ENCODE measurements around the gene LMBRD1.

The LMBRD1 gene

GRCh38 chr6:69792292-69792691 lies 4.5 kb downstream of the LMBRD1 start:
- peak; percentile 12 for DNase-seq
- no peak overlapping the region for H2BK12ac ChIP-seq (ENCODE audit: low read length in 2 of 2)
- H3K14ac ChIP-seq (ENCODE audit: low read length in 2 of 2) = no peak overlapping the region
- H3K27ac ChIP-seq (ENCODE audit: low read length, poor library complexity, severe bottlenecking) = no peak overlapping the region
- H4K91ac ChIP-seq (ENCODE audit: low read length) = no peak overlapping the region
- H2AFZ ChIP-seq (ENCODE audit: low read depth, low read length) = no peak overlapping the region
- H3K9ac ChIP-seq (ENCODE audit: low read length) = no peak overlapping the region
- no peak overlapping the region for H4K8ac ChIP-seq (ENCODE audit: low read length)
- H3K36me3 ChIP-seq (ENCODE audit: control insufficient read depth in 1 of 2, insufficient read depth in 2 of 2, low read depth in 1 of 2, low read length in 2 of 2) = peaks cover 0 to 22% of the 10 kb centered on the region in 2 experiments
- H2AK5ac ChIP-seq (ENCODE audit: low read length, severe bottlenecking) = no peak overlapping the region
- H3K4me3 ChIP-seq (ENCODE audit: insufficient read depth in 1 of 2, low read depth in 1 of 2, low read length in 2 of 2) = no peak overlapping the region
- no peak overlapping the region for H3K4me2 ChIP-seq (ENCODE audit: low read length, poor library complexity, severe bottlenecking)
- H3K79me1 ChIP-seq (replicated peaks; ENCODE audit: low read length, poor library complexity, severe bottlenecking) = peaks cover 17% of the 10 kb centered on the region
- H3K4me1 ChIP-seq (ENCODE audit: control insufficient read depth, insufficient read depth, low read depth, low read length) = no peaks in the 10 kb centered on the region
- no peak overlapping the region for H2BK5ac ChIP-seq (ENCODE audit: low read depth, low read length, poor library complexity, severe bottlenecking)
- no peaks in the 10 kb centered on the region for H3K27me3 ChIP-seq (ENCODE audit: control insufficient read depth in 1 of 2, insufficient read depth in 1 of 2, low read length in 2 of 2)
- no peak overlapping the region for H2BK120ac ChIP-seq (ENCODE audit: low read depth, low read length)
- no peak overlapping the region for H3K23ac ChIP-seq (ENCODE audit: low read length in 2 of 2)
- H2BK15ac ChIP-seq (ENCODE audit: low read depth, poor library complexity, severe bottlenecking) = no peak overlapping the region
- H3K18ac ChIP-seq (ENCODE audit: low read depth in 1 of 2, low read length in 2 of 2) = no peak overlapping the region
- no peak overlapping the region for H3K4ac ChIP-seq (ENCODE audit: low read depth in 1 of 2, low read length in 2 of 2)
- H3K9me3 ChIP-seq (ENCODE audit: control insufficient read depth, low read length) = no peaks in the 10 kb centered on the region

DNA sequence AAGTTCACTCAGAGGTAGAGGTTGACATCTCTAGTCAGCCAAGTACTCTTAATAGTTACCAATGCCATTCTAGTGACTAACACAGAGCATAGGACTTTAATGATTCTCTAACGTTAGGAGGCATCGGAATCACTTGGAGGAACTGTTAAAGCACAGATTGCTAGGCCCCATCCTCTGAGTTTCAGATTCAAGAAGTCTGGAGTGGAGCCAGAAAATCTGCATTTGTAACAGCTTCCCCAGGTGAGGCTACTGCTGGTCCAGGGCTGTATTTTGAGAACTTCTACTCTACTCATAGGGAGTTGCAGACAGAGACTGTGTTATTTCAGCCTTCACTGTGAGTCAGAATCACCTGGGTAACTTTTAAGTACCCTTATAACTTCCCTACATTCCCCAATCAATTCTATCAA lies 5.7 kb downstream of the LMBRD1 start:
- Histone ChIP-seq H3K23ac (ENCODE audit: low read length in 2 of 2) (no peak overlapping the region), H3K36me3 (ENCODE audit: control insufficient read depth in 1 of 2, insufficient read depth in 2 of 2, low read depth in 1 of 2, low read length in 2 of 2) (peaks cover 0 to 22% of the 10 kb centered on the region in 2 experiments), H4K91ac (ENCODE audit: low read length) (no peak overlapping the region), H2AK5ac (ENCODE audit: low read length, severe bottlenecking) (no peak overlapping the region), H2AFZ (ENCODE audit: low read depth, low read length) (no peak overlapping the region), H2BK15ac (ENCODE audit: low read depth, poor library complexity, severe bottlenecking) (no peak overlapping the region), H3K9me3 (ENCODE audit: control insufficient read depth, low read length) (no peaks in the 10 kb centered on the region), H3K14ac (ENCODE audit: low read length in 2 of 2) (no peak overlapping the region), H3K4me1 (ENCODE audit: control insufficient read depth, insufficient read depth, low read depth, low read length) (no peaks in the 10 kb centered on the region), H2BK5ac (ENCODE audit: low read depth, low read length, poor library complexity, severe bottlenecking) (no peak overlapping the region), H2BK12ac (ENCODE audit: low read length in 2 of 2) (no peak overlapping the region), H3K27me3 (ENCODE audit: control insufficient read depth in 1 of 2, insufficient read depth in 1 of 2, low read length in 2 of 2) (no peaks in the 10 kb centered on the region), H4K8ac (ENCODE audit: low read length) (no peak overlapping the region), H3K4me3 (ENCODE audit: insufficient read depth in 1 of 2, low read depth in 1 of 2, low read length in 2 of 2) (no peak overlapping the region), H3K9ac (ENCODE audit: low read length) (no peak overlapping the region), H2BK120ac (ENCODE audit: low read depth, low read length) (no peak overlapping the region), H3K4ac (ENCODE audit: low read depth in 1 of 2, low read length in 2 of 2) (no peak overlapping the region), H3K4me2 (ENCODE audit: low read length, poor library complexity, severe bottlenecking) (peak overlapping the region; percentile 31), H3K79me1 (replicated peaks; ENCODE audit: low read length, poor library complexity, severe bottlenecking) (peaks cover 17% of the 10 kb centered on the region), H3K18ac (ENCODE audit: low read depth in 1 of 2, low read length in 2 of 2) (no peak overlapping the region), H3K27ac (ENCODE audit: low read length, poor library complexity, severe bottlenecking) (peak overlapping the region; percentile 63)
- 66% methylated on average over 2 of the region's 2 CpGs for WGBS
- peak; percentile 11 for DNase-seq

DNA sequence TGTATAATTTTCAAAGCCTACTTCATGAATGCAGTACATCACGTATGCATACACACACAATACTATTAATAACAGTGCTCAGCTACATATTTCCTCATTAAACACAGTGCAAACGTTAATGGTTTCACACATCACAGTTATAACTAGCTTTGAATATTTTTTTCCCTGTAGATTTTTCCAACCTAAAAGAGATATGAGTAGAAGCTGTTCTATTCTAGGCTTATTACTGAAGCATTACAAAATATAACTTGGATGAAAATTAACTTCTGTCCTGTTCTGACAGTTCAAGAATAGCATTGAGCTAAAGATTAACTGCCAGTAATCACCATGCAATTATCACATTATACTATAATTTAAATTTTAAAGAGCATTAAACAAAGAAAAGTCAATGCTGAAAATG lies 6.2 kb downstream of the LMBRD1 start:
- no peak overlapping the region for H3K27ac ChIP-seq (ENCODE audit: low read length, poor library complexity, severe bottlenecking)
- H3K36me3 ChIP-seq (ENCODE audit: control insufficient read depth in 1 of 2, insufficient read depth in 2 of 2, low read depth in 1 of 2, low read length in 2 of 2) = peaks cover 0 to 22% of the 10 kb centered on the region in 2 experiments
- 84% methylated on average over 1 of the region's 2 CpGs for WGBS
- H2BK120ac ChIP-seq (ENCODE audit: low read depth, low read length) = no peak overlapping the region
- no peak overlapping the region for H2AFZ ChIP-seq (ENCODE audit: low read depth, low read length)
- no peak overlapping the region for H2AK5ac ChIP-seq (ENCODE audit: low read length, severe bottlenecking)
- H4K91ac ChIP-seq (ENCODE audit: low read length) = no peak overlapping the region
- H3K23ac ChIP-seq (ENCODE audit: low read length in 2 of 2) = no peak overlapping the region
- H3K4ac ChIP-seq (ENCODE audit: low read depth in 1 of 2, low read length in 2 of 2) = no peak overlapping the region
- H3K4me3 ChIP-seq (ENCODE audit: insufficient read depth in 1 of 2, low read depth in 1 of 2, low read length in 2 of 2) = no peak overlapping the region
- no peak overlapping the region for H4K8ac ChIP-seq (ENCODE audit: low read length)
- no peaks in the 10 kb centered on the region for H3K9me3 ChIP-seq (ENCODE audit: control insufficient read depth, low read length)
- no peaks in the 10 kb centered on the region for H3K4me1 ChIP-seq (ENCODE audit: control insufficient read depth, insufficient read depth, low read depth, low read length)
- H3K9ac ChIP-seq (ENCODE audit: low read length) = no peak overlapping the region
- H3K14ac ChIP-seq (ENCODE audit: low read length in 2 of 2) = no peak overlapping the region
- H3K79me1 ChIP-seq (replicated peaks; ENCODE audit: low read length, poor library complexity, severe bottlenecking) = peaks cover 19% of the 10 kb centered on the region
- no peak for DNase-seq
- H3K18ac ChIP-seq (ENCODE audit: low read depth in 1 of 2, low read length in 2 of 2) = no peak overlapping the region
- no peak overlapping the region for H2BK15ac ChIP-seq (ENCODE audit: low read depth, poor library complexity, severe bottlenecking)
- H3K27me3 ChIP-seq (ENCODE audit: control insufficient read depth in 1 of 2, insufficient read depth in 1 of 2, low read length in 2 of 2) = no peaks in the 10 kb centered on the region
- H2BK12ac ChIP-seq (ENCODE audit: low read length in 2 of 2) = no peak overlapping the region
- H2BK5ac ChIP-seq (ENCODE audit: low read depth, low read length, poor library complexity, severe bottlenecking) = no peak overlapping the region
- H3K4me2 ChIP-seq (ENCODE audit: low read length, poor library complexity, severe bottlenecking) = peak overlapping the region; percentile 31

DNA sequence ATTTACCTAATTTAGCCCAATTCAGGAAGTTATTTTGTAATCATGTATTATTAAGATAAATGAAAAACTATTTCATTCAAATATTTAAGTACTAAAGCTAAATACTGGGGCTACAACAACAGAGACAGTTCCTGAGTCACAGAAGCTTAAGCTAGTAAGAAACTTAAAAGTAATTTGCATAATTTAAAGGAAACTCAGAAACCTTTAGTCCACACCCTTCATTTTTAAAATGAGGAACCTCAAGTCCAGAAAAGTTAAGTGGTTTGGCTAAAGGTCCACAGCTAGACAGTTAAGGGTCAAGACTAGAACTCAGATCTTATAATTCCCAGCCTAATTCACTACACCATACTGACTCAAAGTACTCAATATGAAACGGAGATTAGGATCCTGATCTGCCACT lies 7.2 kb downstream of the LMBRD1 start:
- Histone ChIP-seq H3K4me3 (ENCODE audit: insufficient read depth in 1 of 2, low read depth in 1 of 2, low read length in 2 of 2) (no peak overlapping the region), H3K18ac (ENCODE audit: low read depth in 1 of 2, low read length in 2 of 2) (no peak overlapping the region), H3K27ac (ENCODE audit: low read length, poor library complexity, severe bottlenecking) (no peak overlapping the region), H4K8ac (ENCODE audit: low read length) (no peak overlapping the region), H3K14ac (ENCODE audit: low read length in 2 of 2) (no peak overlapping the region), H2AK5ac (ENCODE audit: low read length, severe bottlenecking) (no peak overlapping the region), H3K36me3 (ENCODE audit: control insufficient read depth in 1 of 2, insufficient read depth in 2 of 2, low read depth in 1 of 2, low read length in 2 of 2) (peaks cover 0 to 22% of the 10 kb centered on the region in 2 experiments), H2BK120ac (ENCODE audit: low read depth, low read length) (no peak overlapping the region), H3K27me3 (ENCODE audit: control insufficient read depth in 1 of 2, insufficient read depth in 1 of 2, low read length in 2 of 2) (no peaks in the 10 kb centered on the region), H3K9ac (ENCODE audit: low read length) (no peak overlapping the region), H3K4me2 (ENCODE audit: low read length, poor library complexity, severe bottlenecking) (no peak overlapping the region), H3K9me3 (ENCODE audit: control insufficient read depth, low read length) (no peaks in the 10 kb centered on the region), H2BK15ac (ENCODE audit: low read depth, poor library complexity, severe bottlenecking) (no peak overlapping the region), H2BK5ac (ENCODE audit: low read depth, low read length, poor library complexity, severe bottlenecking) (no peak overlapping the region), H2AFZ (ENCODE audit: low read depth, low read length) (no peak overlapping the region), H3K4me1 (ENCODE audit: control insufficient read depth, insufficient read depth, low read depth, low read length) (no peaks in the 10 kb centered on the region), H4K91ac (ENCODE audit: low read length) (no peak overlapping the region), H3K4ac (ENCODE audit: low read depth in 1 of 2, low read length in 2 of 2) (no peak overlapping the region), H2BK12ac (ENCODE audit: low read length in 2 of 2) (no peak overlapping the region), H3K23ac (ENCODE audit: low read length in 2 of 2) (no peak overlapping the region), H3K79me1 (replicated peaks; ENCODE audit: low read length, poor library complexity, severe bottlenecking) (peaks cover 17% of the 10 kb centered on the region)
- no peak for DNase-seq
- WGBS = 100% methylated on average over 1 of the region's 1 CpG
